WTC11 (cell line): ENCODE data around the gene PTH1R. TPM values are rescaled to one million over a fixed set of nuclear protein-coding genes. Genes with fewer than 3 reads are reported as not detected.
"Not testable (repeated sequence)": the region's sequence is repeated elsewhere in the genome, so short reads cannot be mapped to it uniquely, and the experiment has no call there.

ENCODE experiments used
- ATAC-seq: fragments of 200-7000 bp; cut with Tn5 transposase; 2 replicates; pipeline ENCODE4 v1.10.0; 2021; ENCODE audit warnings: mild to moderate bottlenecking, moderate library complexity
- CTCF ChIA-PET: fragments of 300-600 bp; sonication (Branson Sonifier 250); formaldehyde crosslinking; loops from one replicate; lab custom pipeline; 2021; ENCODE audit warnings: antibody characterized with exemption; lab: Charles Lee
- POLR2A ChIA-PET: fragments of 350-600 bp; sonication (Branson Sonifier 250); formaldehyde crosslinking; loops from one replicate; lab custom pipeline; 2021; ENCODE audit warnings: antibody characterized with exemption; lab: Charles Lee
- DNase-seq: peaks from one replicate; pipeline ENCODE4 v3.0.0; 2021; ENCODE audit warnings: low spot score
- H3K27ac Mint-ChIP-seq: 2 replicates; pipeline ENCODE4 v1.8.0; 2021; ENCODE audit warnings: mixed read lengths
- H3K27me3 Mint-ChIP-seq: 2 replicates; pipeline ENCODE4 v1.8.0; 2021; ENCODE audit warnings: low read depth, mild to moderate bottlenecking, moderate library complexity, mixed read lengths
- H3K36me3 Mint-ChIP-seq: 2 replicates; pipeline ENCODE4 v1.8.0; 2021; ENCODE audit warnings: mixed read lengths
- H3K4me1 Mint-ChIP-seq: 2 replicates; pipeline ENCODE4 v1.8.0; 2022; ENCODE audit warnings: mixed read lengths
- H3K4me3 Mint-ChIP-seq: 2 replicates; pipeline ENCODE4 v1.8.0; 2021; ENCODE audit warnings: mild to moderate bottlenecking, moderate library complexity, mixed read lengths
- H3K9me3 Mint-ChIP-seq: 2 replicates; pipeline ENCODE4 v1.8.0; 2021; ENCODE audit warnings: mixed read lengths
- CREM ChIP-seq: sonication (generic); formaldehyde crosslinking; IDR thresholded peaks from 2 replicates; pipeline ENCODE4 v1.8.1; 2022; ENCODE audit warnings: mild to moderate bottlenecking, missing genetic modification reagents, moderate library complexity
- ERG ChIP-seq: fragments of 250-450 bp; sonication (Bioruptor Pico); IDR thresholded peaks from 2 replicates; pipeline ENCODE4 v1.8.0; 2021; ENCODE audit warnings: mild to moderate bottlenecking
- FOXJ3 ChIP-seq: sonication (generic); formaldehyde crosslinking; IDR thresholded peaks from 2 replicates; pipeline ENCODE4 v1.9.0; 2021; ENCODE audit warnings: missing genetic modification reagents, mild to moderate bottlenecking, borderline replicate concordance
- IRF2 ChIP-seq: sonication (generic); formaldehyde crosslinking; IDR thresholded peaks from 2 replicates; pipeline ENCODE4 v1.8.0; 2022; ENCODE audit warnings: low read depth, missing genetic modification reagents, borderline replicate concordance
- JUN ChIP-seq: sonication (generic); formaldehyde crosslinking; IDR thresholded peaks from 2 replicates; pipeline ENCODE4 v1.8.0; 2023; ENCODE audit warnings: mild to moderate bottlenecking, missing genetic modification reagents
- KAT7 ChIP-seq: sonication (generic); formaldehyde crosslinking; IDR thresholded peaks from 2 replicates; pipeline ENCODE4 v1.8.1; 2023; ENCODE audit warnings: missing genetic modification reagents, mild to moderate bottlenecking, borderline replicate concordance
- NR3C1 ChIP-seq: sonication (generic); formaldehyde crosslinking; conservative IDR thresholded peaks from 2 replicates; pipeline ENCODE4 v1.8.1; 2023; ENCODE audit warnings: low read depth, mild to moderate bottlenecking, missing genetic modification reagents
- PREB ChIP-seq: sonication (generic); formaldehyde crosslinking; IDR thresholded peaks from 2 replicates; pipeline ENCODE4 v1.8.1; 2022; ENCODE audit warnings: mild to moderate bottlenecking, missing genetic modification reagents, moderate library complexity, borderline replicate concordance
- SOX15 ChIP-seq: fragments of 250-450 bp; sonication (Bioruptor Pico); IDR thresholded peaks from 2 replicates; pipeline ENCODE4 v1.9.0; 2021; ENCODE audit warnings: mild to moderate bottlenecking
- ZBTB43 ChIP-seq: sonication (generic); formaldehyde crosslinking; IDR thresholded peaks from 2 replicates; pipeline ENCODE4 v1.8.1; 2023; ENCODE audit warnings: mild to moderate bottlenecking, missing genetic modification reagents
- ZNF219 ChIP-seq: sonication (generic); formaldehyde crosslinking; IDR thresholded peaks from 2 replicates; pipeline ENCODE4 v1.8.0; 2023; ENCODE audit warnings: missing genetic modification reagents, mild to moderate bottlenecking, borderline replicate concordance
- ZNF232 ChIP-seq: sonication (generic); formaldehyde crosslinking; IDR thresholded peaks from 2 replicates; pipeline ENCODE4 v1.8.0; 2022; ENCODE audit warnings: mild to moderate bottlenecking, missing genetic modification reagents
- ZNF416 ChIP-seq: fragments of 250-450 bp; sonication (Bioruptor Pico); IDR thresholded peaks from 2 replicates; pipeline ENCODE4 v1.9.0; 2021; ENCODE audit warnings: mild to moderate bottlenecking, inconsistent platforms
- ZSCAN18 ChIP-seq: fragments of 250-450 bp; sonication (Bioruptor Pico); IDR thresholded peaks from 2 replicates; pipeline ENCODE4 v2.1.2; 2022; ENCODE audit warnings: mild to moderate bottlenecking, moderate library complexity
- total RNA-seq: library from RNA; stranded (reverse); gene quantifications from 3 replicates; pipeline ENCODE4 v1.2.3, GENCODE V29; 2021
- TF ChIP-seq, protein P1 (sequence below): sonication (generic); formaldehyde crosslinking; IDR thresholded peaks from 2 replicates; pipeline ENCODE4 v1.8.0; 2022; ENCODE audit warnings: missing genetic modification reagents

The PTH1R gene
- total RNA-seq, 1 experiment from 2014 or later = 12.0 TPM

DNA sequence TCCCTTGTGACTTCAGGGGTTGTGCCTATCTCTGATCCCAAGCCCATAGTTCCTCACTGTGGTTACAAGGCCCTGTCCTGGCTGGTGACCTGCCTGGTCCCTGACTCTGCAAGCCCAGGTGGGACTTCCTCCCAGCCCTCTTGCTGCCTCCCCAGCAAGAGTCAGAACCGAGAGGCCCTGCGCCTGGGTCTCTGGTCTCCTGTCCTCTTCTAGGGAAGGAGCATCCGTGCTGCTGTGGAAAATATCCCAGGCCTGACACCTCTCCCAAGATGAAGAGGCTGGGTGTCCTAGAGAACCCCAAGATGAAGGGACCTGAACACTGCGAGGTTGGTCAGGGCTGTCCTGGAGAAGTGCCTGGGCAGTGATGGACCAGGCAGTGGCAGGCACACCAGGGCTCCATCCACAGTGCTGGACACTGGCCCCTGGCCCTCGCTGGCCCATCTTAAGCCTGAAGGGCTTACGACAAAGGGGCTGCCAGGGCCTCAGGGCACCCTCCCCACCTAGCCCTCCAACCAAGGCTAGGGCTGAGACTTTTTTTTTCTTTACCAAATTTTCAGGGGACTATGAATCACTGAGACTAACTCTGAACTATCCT lies 32.7 kb downstream of the PTH1R start:
- DNase-seq = no peak
- ChIA-PET CTCF (interaction anchor here (0.6 to 2.0 kb wide), 60 partner anchors 9 to 669 kb away, joined by 3 to 50 read pairs (median 5); partner anchors contain the start of genes ALS2CL, CCDC12, MYL3 and NBEAL2), POLR2A (interaction anchor here (0.6 to 1.1 kb wide), 2 partner anchors 36 to 98 kb away, joined by 3 read pairs; no protein-coding TSS in a partner anchor)
- TF ChIP-seq PREB (CRISPR knock-in tag) (no peak), KAT7 (CRISPR knock-in tag) (no peak)
- TF ChIP-seq, protein P1, sequence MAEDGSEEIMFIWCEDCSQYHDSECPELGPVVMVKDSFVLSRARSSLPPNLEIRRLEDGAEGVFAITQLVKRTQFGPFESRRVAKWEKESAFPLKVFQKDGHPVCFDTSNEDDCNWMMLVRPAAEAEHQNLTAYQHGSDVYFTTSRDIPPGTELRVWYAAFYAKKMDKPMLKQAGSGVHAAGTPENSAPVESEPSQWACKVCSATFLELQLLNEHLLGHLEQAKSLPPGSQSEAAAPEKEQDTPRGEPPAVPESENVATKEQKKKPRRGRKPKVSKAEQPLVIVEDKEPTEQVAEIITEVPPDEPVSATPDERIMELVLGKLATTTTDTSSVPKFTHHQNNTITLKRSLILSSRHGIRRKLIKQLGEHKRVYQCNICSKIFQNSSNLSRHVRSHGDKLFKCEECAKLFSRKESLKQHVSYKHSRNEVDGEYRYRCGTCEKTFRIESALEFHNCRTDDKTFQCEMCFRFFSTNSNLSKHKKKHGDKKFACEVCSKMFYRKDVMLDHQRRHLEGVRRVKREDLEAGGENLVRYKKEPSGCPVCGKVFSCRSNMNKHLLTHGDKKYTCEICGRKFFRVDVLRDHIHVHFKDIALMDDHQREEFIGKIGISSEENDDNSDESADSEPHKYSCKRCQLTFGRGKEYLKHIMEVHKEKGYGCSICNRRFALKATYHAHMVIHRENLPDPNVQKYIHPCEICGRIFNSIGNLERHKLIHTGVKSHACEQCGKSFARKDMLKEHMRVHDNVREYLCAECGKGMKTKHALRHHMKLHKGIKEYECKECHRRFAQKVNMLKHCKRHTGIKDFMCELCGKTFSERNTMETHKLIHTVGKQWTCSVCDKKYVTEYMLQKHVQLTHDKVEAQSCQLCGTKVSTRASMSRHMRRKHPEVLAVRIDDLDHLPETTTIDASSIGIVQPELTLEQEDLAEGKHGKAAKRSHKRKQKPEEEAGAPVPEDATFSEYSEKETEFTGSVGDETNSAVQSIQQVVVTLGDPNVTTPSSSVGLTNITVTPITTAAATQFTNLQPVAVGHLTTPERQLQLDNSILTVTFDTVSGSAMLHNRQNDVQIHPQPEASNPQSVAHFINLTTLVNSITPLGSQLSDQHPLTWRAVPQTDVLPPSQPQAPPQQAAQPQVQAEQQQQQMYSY = no peak
- Mint-ChIP-seq H3K36me3 (no peaks in the 10 kb centered on the region), H3K9me3 (no peaks in the 10 kb centered on the region), H3K4me1 (no peaks in the 10 kb centered on the region), H3K27me3 (no peaks in the 10 kb centered on the region), H3K27ac (no peak overlapping the region), H3K4me3 (no peak overlapping the region)
- no peak for ATAC-seq

- ATAC-seq, POLR2A ChIA-PET, H3K36me3 Mint-ChIP-seq, DNase-seq, H3K9me3 Mint-ChIP-seq, H3K27ac Mint-ChIP-seq, H3K27me3 Mint-ChIP-seq, H3K4me1 Mint-ChIP-seq, H3K4me3 Mint-ChIP-seq: not testable (repeated sequence)
- CTCF ChIA-PET = interaction anchor here (1.3 to 2.3 kb wide), 3 partner anchors 13 to 193 kb away, joined by 3 to 10 read pairs (median 4); partner anchors contain the start of gene PRSS50
These were observed 33.4 kb downstream of the PTH1R start for GRCh38 chr3:46910914-46911313.

DNA sequence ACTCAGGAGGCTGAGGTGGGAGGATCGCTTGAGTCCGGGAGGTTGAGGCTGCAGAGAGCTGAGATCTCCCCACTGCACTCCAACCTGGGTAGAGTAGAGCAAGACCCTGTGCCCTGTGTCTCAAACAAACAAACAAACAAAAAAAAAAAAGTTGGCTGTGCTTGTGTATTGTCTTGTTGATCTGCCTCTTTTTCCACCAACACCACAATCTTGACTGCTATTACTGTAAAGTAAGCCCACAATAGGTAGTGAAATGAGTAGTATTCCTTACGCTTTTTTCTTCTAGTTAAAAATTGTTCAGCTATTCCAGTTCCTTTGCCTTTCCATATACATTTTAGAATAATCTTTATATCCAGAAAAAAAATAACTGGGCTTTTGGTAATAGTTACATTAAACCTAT lies 35.5 kb downstream of the PTH1R start:
- Mint-ChIP-seq H3K4me3 (no peak overlapping the region), H3K9me3 (peaks cover 11% of the 10 kb centered on the region), H3K27me3 (no peaks in the 10 kb centered on the region), H3K27ac (no peak overlapping the region), H3K4me1 (no peaks in the 10 kb centered on the region), H3K36me3 (peaks cover 15% of the 10 kb centered on the region)
- ChIA-PET POLR2A (no interaction called here), CTCF (interaction anchor here (0.8 to 2.3 kb wide), 3 partner anchors 11 to 68 kb away, joined by 3 to 13 read pairs (median 7); no protein-coding TSS in a partner anchor)
- TF ChIP-seq ERG (no peak), ZSCAN18 (CRISPR knock-in tag) (no peak), SOX15 (CRISPR knock-in tag) (no peak), CREM (CRISPR knock-in tag) (no peak), ZBTB43 (CRISPR knock-in tag) (no peak), ZNF219 (CRISPR knock-in tag) (no peak), IRF2 (CRISPR knock-in tag) (no peak), ZNF232 (no peak), NR3C1 (CRISPR knock-in tag) (no peak), FOXJ3 (no peak), JUN (CRISPR knock-in tag) (no peak), ZNF416 (CRISPR knock-in tag) (no peak)
- ATAC-seq = no peak
- no peak for DNase-seq
